Measurements from ENCODE around the gene EGLN1.

DNA sequence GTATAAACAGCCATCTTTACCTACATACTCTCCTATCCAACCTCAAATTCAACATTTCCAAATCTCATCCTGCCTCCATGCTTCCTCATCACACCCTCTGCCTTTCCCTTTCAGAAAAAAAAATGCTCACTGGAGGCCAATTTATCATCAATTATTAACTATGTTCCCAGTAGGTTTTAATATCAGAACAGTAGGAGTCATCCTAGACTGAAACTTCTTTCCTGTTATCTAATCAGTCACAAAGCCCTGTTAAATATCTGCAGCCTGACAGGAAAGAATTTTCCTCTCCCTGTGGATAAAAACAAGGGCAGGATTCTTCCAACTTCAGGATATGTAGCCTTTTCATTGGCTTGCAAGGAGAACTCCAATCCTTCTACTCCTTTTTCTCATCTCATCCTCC, 28.4 kb downstream of the EGLN1 start:
- TF ChIP-seq, protein P1, sequence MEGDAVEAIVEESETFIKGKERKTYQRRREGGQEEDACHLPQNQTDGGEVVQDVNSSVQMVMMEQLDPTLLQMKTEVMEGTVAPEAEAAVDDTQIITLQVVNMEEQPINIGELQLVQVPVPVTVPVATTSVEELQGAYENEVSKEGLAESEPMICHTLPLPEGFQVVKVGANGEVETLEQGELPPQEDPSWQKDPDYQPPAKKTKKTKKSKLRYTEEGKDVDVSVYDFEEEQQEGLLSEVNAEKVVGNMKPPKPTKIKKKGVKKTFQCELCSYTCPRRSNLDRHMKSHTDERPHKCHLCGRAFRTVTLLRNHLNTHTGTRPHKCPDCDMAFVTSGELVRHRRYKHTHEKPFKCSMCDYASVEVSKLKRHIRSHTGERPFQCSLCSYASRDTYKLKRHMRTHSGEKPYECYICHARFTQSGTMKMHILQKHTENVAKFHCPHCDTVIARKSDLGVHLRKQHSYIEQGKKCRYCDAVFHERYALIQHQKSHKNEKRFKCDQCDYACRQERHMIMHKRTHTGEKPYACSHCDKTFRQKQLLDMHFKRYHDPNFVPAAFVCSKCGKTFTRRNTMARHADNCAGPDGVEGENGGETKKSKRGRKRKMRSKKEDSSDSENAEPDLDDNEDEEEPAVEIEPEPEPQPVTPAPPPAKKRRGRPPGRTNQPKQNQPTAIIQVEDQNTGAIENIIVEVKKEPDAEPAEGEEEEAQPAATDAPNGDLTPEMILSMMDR (IDR thresholded peaks at IDR 0.05): no peak
- TF ChIP-seq POLR2A (IDR thresholded peaks at IDR 0.05): no peak
- TF ChIP-seq EP300 (IDR thresholded peaks at IDR 0.05): no peak

Measured in tibial nerve (tissue), 4 donors.